Testis (tissue), 2 donors: ENCODE data around the gene HMGN1.

Experiments
- POLR2A ChIP-seq: fragments of 450-650 bp; IDR thresholded peaks from one replicate; pipeline ENCODE4 v1.6.1; 2017; ENCODE audit warnings: antibody characterized with exemption, mild to moderate bottlenecking, moderate library complexity
- TF ChIP-seq, protein P1 (sequence below), 3 experiments: fragments of 450-650 bp in 2 of 3; fragments of 200-600 bp in 1 of 3; sonication (generic) in 1 of 3; IDR thresholded peaks; one replicate each; pipeline ENCODE4 v1.5.1; 2016 to 2019; ENCODE audit warnings: antibody characterized with exemption in 3 of 3, mild to moderate bottlenecking in 2 of 3, moderate library complexity in 1 of 3

DNA sequence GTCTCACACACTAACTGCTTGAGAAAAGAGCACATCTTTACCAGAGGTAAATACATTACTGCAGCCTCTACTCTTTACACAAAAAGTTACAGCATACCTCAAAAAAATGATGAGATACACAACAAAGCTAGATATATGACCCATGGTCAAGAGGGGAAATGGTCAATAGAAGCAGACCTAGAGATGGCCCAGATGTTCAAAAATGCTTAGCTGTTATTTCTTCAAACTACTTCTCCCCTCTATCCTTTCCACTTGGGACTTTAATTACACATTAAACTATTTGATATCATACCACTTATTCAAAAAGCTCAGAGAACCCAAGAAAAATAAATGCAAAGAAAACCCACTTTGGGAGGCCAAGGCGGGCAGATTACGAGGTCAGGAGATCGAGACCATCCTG, 48.3 kb downstream of the HMGN1 start:
- TF ChIP-seq, protein P1, sequence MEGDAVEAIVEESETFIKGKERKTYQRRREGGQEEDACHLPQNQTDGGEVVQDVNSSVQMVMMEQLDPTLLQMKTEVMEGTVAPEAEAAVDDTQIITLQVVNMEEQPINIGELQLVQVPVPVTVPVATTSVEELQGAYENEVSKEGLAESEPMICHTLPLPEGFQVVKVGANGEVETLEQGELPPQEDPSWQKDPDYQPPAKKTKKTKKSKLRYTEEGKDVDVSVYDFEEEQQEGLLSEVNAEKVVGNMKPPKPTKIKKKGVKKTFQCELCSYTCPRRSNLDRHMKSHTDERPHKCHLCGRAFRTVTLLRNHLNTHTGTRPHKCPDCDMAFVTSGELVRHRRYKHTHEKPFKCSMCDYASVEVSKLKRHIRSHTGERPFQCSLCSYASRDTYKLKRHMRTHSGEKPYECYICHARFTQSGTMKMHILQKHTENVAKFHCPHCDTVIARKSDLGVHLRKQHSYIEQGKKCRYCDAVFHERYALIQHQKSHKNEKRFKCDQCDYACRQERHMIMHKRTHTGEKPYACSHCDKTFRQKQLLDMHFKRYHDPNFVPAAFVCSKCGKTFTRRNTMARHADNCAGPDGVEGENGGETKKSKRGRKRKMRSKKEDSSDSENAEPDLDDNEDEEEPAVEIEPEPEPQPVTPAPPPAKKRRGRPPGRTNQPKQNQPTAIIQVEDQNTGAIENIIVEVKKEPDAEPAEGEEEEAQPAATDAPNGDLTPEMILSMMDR (IDR thresholded peaks at IDR 0.05): no peak
- no peak for TF ChIP-seq POLR2A
